SK-N-SH (cell line): Measurements from ENCODE around the gene KCNN3. TPM values are rescaled to one million over a fixed set of nuclear protein-coding genes. Genes with fewer than 3 reads are reported as not detected.

Experiments used
- CTCF ChIA-PET: fragments of 300-600, 350-600 bp; formaldehyde crosslinking; extraction: SDS; loops from one replicate; lab custom pipeline; 2021; lab: Yijun Ruan, JAX
- POLR2A ChIA-PET: fragments of 350-600 bp; sonication (Branson Sonifier 250); formaldehyde crosslinking; extraction: SDS; loops from one replicate; lab custom pipeline; 2020; ENCODE audit warnings: antibody characterized with exemption, inconsistent platforms; lab: Yijun Ruan, JAX
- DNase-seq: peaks from one replicate; pipeline ENCODE4 v3.0.0; 2012
- H2AFZ ChIP-seq: fragments of 200-600 bp; sonication (generic); 2 replicates; pipeline ENCODE4 v1.8.1; 2016; ENCODE audit warnings: antibody characterized with exemption, mild to moderate bottlenecking, low read depth
- H3F3A ChIP-seq: fragments of 200-600 bp; sonication (generic); replicated peaks from 2 replicates; pipeline ENCODE3; 2016; ENCODE audit warnings: antibody characterized with exemption, mild to moderate bottlenecking; ENCODE audit not compliant: insufficient read depth
- H3K27ac ChIP-seq, 2 experiments: fragments of 200-500 bp in 1 of 2; fragments of 200-600 bp in 1 of 2; sonication (Bioruptor generic) in 1 of 2; sonication (generic), shearing (Covaris generic) in 1 of 2; 2 replicates each; pipeline versions ENCODE4 v1.5.1 to v1.6.1; 2014 to 2016; ENCODE audit warnings: low read depth in 2 of 2, inconsistent platforms in 1 of 2, low read length in 1 of 2, mild to moderate bottlenecking in 1 of 2, mixed read lengths in 1 of 2
- H3K27me3 ChIP-seq: fragments of 200-600 bp; sonication (generic), shearing (Covaris generic); 2 replicates; pipeline ENCODE4 v1.6.1; 2016; ENCODE audit warnings: mixed run types; ENCODE audit not compliant: insufficient read depth
- H3K36me3 ChIP-seq, 2 experiments: fragments of 200-500 bp in 1 of 2; fragments of 200-600 bp in 1 of 2; sonication (Bioruptor generic) in 1 of 2; sonication (generic) in 1 of 2; replicated peaks in 1 of 2; 2 replicates each; pipeline versions ENCODE3 to v1.5.1; 2014 to 2016; ENCODE audit warnings: low read length in 1 of 2, mild to moderate bottlenecking in 1 of 2; ENCODE audit not compliant: insufficient read depth in 2 of 2, control insufficient read depth in 1 of 2
- H3K4me1 ChIP-seq, 2 experiments: fragments of 200-500 bp in 1 of 2; fragments of 200-600 bp in 1 of 2; sonication (Bioruptor generic) in 1 of 2; sonication (generic), shearing (Covaris generic) in 1 of 2; 2 replicates each; pipeline versions ENCODE4 v1.5.1 to v1.6.1; 2014 to 2016; ENCODE audit warnings: low read depth in 1 of 2, low read length in 1 of 2, mixed run types in 1 of 2; ENCODE audit not compliant: insufficient read depth in 2 of 2, control insufficient read depth in 1 of 2
- H3K4me2 ChIP-seq: fragments of 200-600 bp; sonication (generic), shearing (Covaris generic); 2 replicates; pipeline ENCODE4 v1.6.1; 2017; ENCODE audit warnings: mixed run types
- H3K4me3 ChIP-seq, 2 experiments: fragments of 200-500 bp in 1 of 2; fragments of 200-600 bp in 1 of 2; sonication (Bioruptor generic) in 1 of 2; sonication (generic), shearing (Covaris generic) in 1 of 2; 2 replicates each; pipeline versions ENCODE4 v1.5.1 to v1.8.1; 2014 to 2016; ENCODE audit warnings: low read depth in 2 of 2, inconsistent platforms in 1 of 2, low read length in 1 of 2, mild to moderate bottlenecking in 1 of 2, mixed read lengths in 1 of 2, moderate library complexity in 1 of 2
- H3K79me2 ChIP-seq: fragments of 200-600 bp; sonication (generic); 2 replicates; pipeline ENCODE4 v1.8.1; 2017; ENCODE audit warnings: mild to moderate bottlenecking; ENCODE audit not compliant: insufficient read depth
- H3K9ac ChIP-seq: fragments of 200-600 bp; sonication (generic); 2 replicates; pipeline ENCODE4 v1.6.1; 2017; ENCODE audit warnings: mixed run types
- H3K9me2 ChIP-seq: fragments of 200-600 bp; sonication (generic); 2 replicates; pipeline ENCODE4 v1.6.1; 2017; ENCODE audit warnings: mixed run types
- H3K9me3 ChIP-seq: fragments of 200-600 bp; sonication (generic); 2 replicates; pipeline ENCODE4 v1.6.1; 2017; ENCODE audit warnings: mixed run types, mild to moderate bottlenecking, moderate library complexity
- H4K20me1 ChIP-seq: fragments of 200-600 bp; sonication (generic); 2 replicates; pipeline ENCODE4 v1.6.1; 2017; ENCODE audit warnings: mild to moderate bottlenecking, mixed run types; ENCODE audit not compliant: insufficient read depth
- ELF1 ChIP-seq: IDR thresholded peaks from 2 replicates; pipeline ENCODE4 v1.4.0; 2012
- EZH2phosphoT487 ChIP-seq: fragments of 200-600 bp; sonication (generic); IDR thresholded peaks from 2 replicates; pipeline ENCODE4 v1.6.1; 2017; ENCODE audit warnings: low read depth, mixed run types, mild to moderate bottlenecking, antibody characterized with exemption, moderate library complexity, borderline replicate concordance
- FOXM1 ChIP-seq: IDR thresholded peaks from 2 replicates; pipeline ENCODE4 v1.4.0; 2012; ENCODE audit warnings: low read depth, mild to moderate bottlenecking
- RFX5 ChIP-seq: IDR thresholded peaks from 2 replicates; pipeline ENCODE4 v1.6.1; 2012; ENCODE audit warnings: mild to moderate bottlenecking, improper control_type of control experiment, low read length
- TAF1 ChIP-seq: IDR thresholded peaks from 2 replicates; pipeline ENCODE4 v1.6.1; 2012; ENCODE audit warnings: low read depth, mild to moderate bottlenecking, low read length, moderate library complexity, borderline replicate concordance
- WGBS: methylation state at CpG from one replicate; pipeline ENCODE4 v1.1.6; 2017; ENCODE audit warnings: low lambda C conversion rate; 5-methylcytosine and 5-hydroxymethylcytosine counted together
- polyA plus RNA-seq, 3 experiments: library from polyadenylated mRNA; depleted of rRNA; stranded (reverse); fragments of >200 nt; gene quantifications; 2 replicates each; pipeline ENCODE4 v1.2.3, GENCODE V29; 2012
- TF ChIP-seq, protein P1 (sequence below): IDR thresholded peaks from 2 replicates; pipeline ENCODE4 v1.4.0; 2012; ENCODE audit warnings: low read depth, borderline replicate concordance
- TF ChIP-seq, protein P2 (sequence below): fragments of 200-600 bp; sonication (generic); IDR thresholded peaks from 2 replicates; pipeline ENCODE4 v1.6.1; 2017; ENCODE audit warnings: antibody characterized with exemption, mild to moderate bottlenecking, moderate library complexity

KCNN3 gene
- polyA plus RNA-seq, 1 of the 3 experiments (the other 2 are of a cell fraction), result 0.16 TPM

DNA sequence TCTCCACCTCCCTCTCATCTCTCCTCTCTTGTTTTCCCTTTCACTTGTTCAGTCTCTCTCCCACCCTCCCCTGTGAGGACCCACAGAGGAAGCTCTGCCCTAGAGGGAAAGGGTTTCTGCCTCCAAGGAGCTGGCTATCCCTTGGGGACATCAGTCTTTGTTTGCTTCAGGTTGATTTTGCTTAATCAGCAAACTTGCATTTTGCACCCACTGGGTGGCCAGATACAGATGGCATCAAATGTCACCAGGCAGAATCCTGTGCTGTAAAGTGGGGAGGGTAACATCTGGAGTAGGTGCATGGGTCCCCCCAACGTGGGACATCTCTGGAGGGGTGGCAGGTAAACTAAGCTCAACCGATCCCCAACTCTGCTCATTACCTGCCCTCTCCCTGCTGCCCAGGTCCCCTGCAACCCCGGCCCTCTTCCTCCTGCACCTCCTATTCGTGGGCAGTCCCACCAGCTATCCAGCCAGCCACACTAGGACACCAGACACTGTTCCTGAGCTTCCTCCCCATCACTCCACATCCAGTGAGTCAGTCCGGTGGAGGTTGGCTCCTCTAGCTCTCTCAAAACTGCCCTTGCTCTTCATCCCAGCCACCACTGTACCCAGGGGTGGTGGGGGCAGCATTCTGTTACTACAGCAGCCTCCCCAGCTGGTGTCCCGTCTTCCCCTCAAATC, 123.3 kb downstream of the KCNN3 start:
- no peak overlapping the region for H3K27ac ChIP-seq
- 31% methylated on average over 4 of the region's 6 CpGs for WGBS
- no peak overlapping the region for H3K4me2 ChIP-seq
- TF ChIP-seq RFX5 (peak; percentile 85), EZH2phosphoT487 (no peak), ELF1 (no peak)
- DNase-seq, result no peak
- H3K79me2 ChIP-seq, result no peaks in the 10 kb centered on the region
- POLR2A ChIA-PET, result interaction anchor here (1.0 kb wide), 1 partner anchor 30 kb away, joined by 3 read pairs; no protein-coding TSS in a partner anchor
- H2AFZ ChIP-seq, result no peak overlapping the region
- no peak overlapping the region for H3K9ac ChIP-seq
- H3K9me2 ChIP-seq, result no peaks in the 10 kb centered on the region
- H4K20me1 ChIP-seq, result no peaks in the 10 kb centered on the region
- H3K36me3 ChIP-seq, result no peaks in the 10 kb centered on the region
- H3K4me3 ChIP-seq, result no peak overlapping the region
- H3K27me3 ChIP-seq, result peaks cover 56% of the 10 kb centered on the region
- H3K9me3 ChIP-seq, result no peaks in the 10 kb centered on the region
- CTCF ChIA-PET, result interaction anchor here (0.8 to 6.3 kb wide), 7 partner anchors 12 to 197 kb away, joined by 3 to 64 read pairs (median 5); no protein-coding TSS in a partner anchor
- peaks cover 0 to 51% of the 10 kb centered on the region in 2 experiments; a peak in 2 of 4 replicates for H3K4me1 ChIP-seq
- no peaks in the 10 kb centered on the region for H3F3A ChIP-seq

- Histone ChIP-seq H3K79me2 (no peaks in the 10 kb centered on the region), H4K20me1 (no peaks in the 10 kb centered on the region), H3K4me1 (peaks cover 0 to 42% of the 10 kb centered on the region in 2 experiments; a peak in 2 of 4 replicates), H3K9ac (no peak overlapping the region), H2AFZ (no peak overlapping the region), H3K9me3 (no peaks in the 10 kb centered on the region), H3K9me2 (no peaks in the 10 kb centered on the region), H3K27me3 (peaks cover 52% of the 10 kb centered on the region), H3K4me2 (no peak overlapping the region), H3K36me3 (no peaks in the 10 kb centered on the region), H3K27ac (no peak overlapping the region), H3F3A (no peaks in the 10 kb centered on the region), H3K4me3 (no peak overlapping the region)
- DNase-seq, result no peak
- ChIA-PET CTCF (interaction anchor here (1.0 to 3.0 kb wide), 8 partner anchors 10 to 76 kb away, joined by 3 to 17 read pairs (median 4); no protein-coding TSS in a partner anchor), POLR2A (no interaction called here)
- 63% methylated on average over 12 of the region's 12 CpGs for WGBS
- no peak for TF ChIP-seq RFX5
- TF ChIP-seq, protein P1, sequence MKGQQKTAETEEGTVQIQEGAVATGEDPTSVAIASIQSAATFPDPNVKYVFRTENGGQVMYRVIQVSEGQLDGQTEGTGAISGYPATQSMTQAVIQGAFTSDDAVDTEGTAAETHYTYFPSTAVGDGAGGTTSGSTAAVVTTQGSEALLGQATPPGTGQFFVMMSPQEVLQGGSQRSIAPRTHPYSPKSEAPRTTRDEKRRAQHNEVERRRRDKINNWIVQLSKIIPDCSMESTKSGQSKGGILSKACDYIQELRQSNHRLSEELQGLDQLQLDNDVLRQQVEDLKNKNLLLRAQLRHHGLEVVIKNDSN, result no peak
- no peak for TF ChIP-seq FOXM1
- TF ChIP-seq EZH2phosphoT487, result no peak
- TF ChIP-seq, protein P2, sequence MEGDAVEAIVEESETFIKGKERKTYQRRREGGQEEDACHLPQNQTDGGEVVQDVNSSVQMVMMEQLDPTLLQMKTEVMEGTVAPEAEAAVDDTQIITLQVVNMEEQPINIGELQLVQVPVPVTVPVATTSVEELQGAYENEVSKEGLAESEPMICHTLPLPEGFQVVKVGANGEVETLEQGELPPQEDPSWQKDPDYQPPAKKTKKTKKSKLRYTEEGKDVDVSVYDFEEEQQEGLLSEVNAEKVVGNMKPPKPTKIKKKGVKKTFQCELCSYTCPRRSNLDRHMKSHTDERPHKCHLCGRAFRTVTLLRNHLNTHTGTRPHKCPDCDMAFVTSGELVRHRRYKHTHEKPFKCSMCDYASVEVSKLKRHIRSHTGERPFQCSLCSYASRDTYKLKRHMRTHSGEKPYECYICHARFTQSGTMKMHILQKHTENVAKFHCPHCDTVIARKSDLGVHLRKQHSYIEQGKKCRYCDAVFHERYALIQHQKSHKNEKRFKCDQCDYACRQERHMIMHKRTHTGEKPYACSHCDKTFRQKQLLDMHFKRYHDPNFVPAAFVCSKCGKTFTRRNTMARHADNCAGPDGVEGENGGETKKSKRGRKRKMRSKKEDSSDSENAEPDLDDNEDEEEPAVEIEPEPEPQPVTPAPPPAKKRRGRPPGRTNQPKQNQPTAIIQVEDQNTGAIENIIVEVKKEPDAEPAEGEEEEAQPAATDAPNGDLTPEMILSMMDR, result no peak
- TF ChIP-seq TAF1, result no peak
Measured at GRCh38 chr1:154745750-154746425, 124.2 kb downstream of the KCNN3 start.
